Stomach smooth muscle (tissue), 2 donors: ENCODE results near the gene SYNGR2.
A peak's percentile ranks its signal among the peaks of the same experiment; 100 is the strongest.

Source experiments
- H3K27ac ChIP-seq: one replicate; pipeline ENCODE4 v1.7.0; 2013; ENCODE audit warnings: mild to moderate bottlenecking, low read length, inconsistent platforms
- H3K27me3 ChIP-seq, 2 donors: one replicate each; pipeline ENCODE4 v1.7.0; 2013; ENCODE audit warnings: low read length in 2 of 2; ENCODE audit not compliant: insufficient read depth in 2 of 2, control insufficient read depth in 1 of 2
- H3K36me3 ChIP-seq, 2 donors: one replicate each; pipeline ENCODE4 v1.7.0; 2013; ENCODE audit warnings: low read length in 2 of 2; ENCODE audit not compliant: control insufficient read depth in 2 of 2, insufficient read depth in 2 of 2
- H3K4me1 ChIP-seq: one replicate; pipeline ENCODE4 v1.7.0; 2013; ENCODE audit warnings: low read length; ENCODE audit not compliant: control insufficient read depth, insufficient read depth
- H3K4me3 ChIP-seq, 2 donors: one replicate each; pipeline ENCODE4 v1.7.0; 2013; ENCODE audit warnings: low read length in 2 of 2
- H3K9ac ChIP-seq, 2 donors: one replicate each; pipeline ENCODE4 v1.7.0; 2013; ENCODE audit warnings: low read length in 2 of 2, mild to moderate bottlenecking in 1 of 2
- H3K9me3 ChIP-seq, 2 donors: one replicate each; pipeline ENCODE4 v1.7.0; 2013; ENCODE audit warnings: low read length in 2 of 2; ENCODE audit not compliant: control insufficient read depth in 2 of 2
- donor health status: healthy.
- donor health status: Pancreatic carcinoma.

The SYNGR2 gene, protein sequence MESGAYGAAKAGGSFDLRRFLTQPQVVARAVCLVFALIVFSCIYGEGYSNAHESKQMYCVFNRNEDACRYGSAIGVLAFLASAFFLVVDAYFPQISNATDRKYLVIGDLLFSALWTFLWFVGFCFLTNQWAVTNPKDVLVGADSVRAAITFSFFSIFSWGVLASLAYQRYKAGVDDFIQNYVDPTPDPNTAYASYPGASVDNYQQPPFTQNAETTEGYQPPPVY

DNA sequence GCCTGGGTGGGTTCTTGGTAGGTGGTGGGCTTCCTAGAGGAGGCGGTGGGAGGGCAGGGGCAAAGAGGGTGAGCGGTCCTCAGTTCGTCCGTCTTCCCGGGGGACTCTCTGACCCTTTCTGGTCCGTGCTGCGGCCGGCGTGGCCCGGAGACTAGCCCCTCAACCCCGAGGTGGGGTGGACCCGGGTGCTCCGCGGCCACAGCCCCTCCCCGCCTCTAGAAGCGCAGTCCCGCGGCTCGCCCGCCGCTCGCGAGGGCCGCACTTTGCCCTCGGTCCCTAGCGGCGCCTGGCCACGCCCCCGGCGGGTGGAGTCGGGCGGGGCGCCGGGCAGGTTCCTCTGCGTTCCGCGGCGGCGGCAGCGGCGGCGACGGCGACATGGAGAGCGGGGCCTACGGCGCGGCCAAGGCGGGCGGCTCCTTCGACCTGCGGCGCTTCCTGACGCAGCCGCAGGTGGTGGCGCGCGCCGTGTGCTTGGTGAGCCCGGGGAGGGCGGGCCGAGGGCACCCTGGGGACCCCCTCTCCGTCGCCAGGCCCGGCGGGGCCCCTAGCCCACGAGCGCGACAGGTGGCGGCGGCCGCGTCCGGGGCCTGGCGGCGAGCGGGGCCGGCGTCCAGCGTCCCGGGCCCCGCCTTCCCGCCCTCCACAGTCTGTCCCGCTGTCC, at the start of gene SYNGR2:
SYNGR2 (plus strand) TSS at position 340 of the 661 bp plus-strand sequence; CDS start at position 376, 36 bp downstream.
- Histone ChIP-seq H3K27ac (peak within 1 kb of the TSS; percentile 74), H3K4me1 (peaks cover 36% of the 10 kb centered on the region), H3K4me3 (peak within 1 kb of the TSS; percentile 58 to 79), H3K9ac (peak within 1 kb of the TSS; percentile 64 to 83), H3K9me3 (no peaks in the 10 kb centered on the region), H3K27me3 (no peaks in the 10 kb centered on the region), H3K36me3 (peaks cover 0 to 2% of the 10 kb centered on the region in 2 donors)

DNA sequence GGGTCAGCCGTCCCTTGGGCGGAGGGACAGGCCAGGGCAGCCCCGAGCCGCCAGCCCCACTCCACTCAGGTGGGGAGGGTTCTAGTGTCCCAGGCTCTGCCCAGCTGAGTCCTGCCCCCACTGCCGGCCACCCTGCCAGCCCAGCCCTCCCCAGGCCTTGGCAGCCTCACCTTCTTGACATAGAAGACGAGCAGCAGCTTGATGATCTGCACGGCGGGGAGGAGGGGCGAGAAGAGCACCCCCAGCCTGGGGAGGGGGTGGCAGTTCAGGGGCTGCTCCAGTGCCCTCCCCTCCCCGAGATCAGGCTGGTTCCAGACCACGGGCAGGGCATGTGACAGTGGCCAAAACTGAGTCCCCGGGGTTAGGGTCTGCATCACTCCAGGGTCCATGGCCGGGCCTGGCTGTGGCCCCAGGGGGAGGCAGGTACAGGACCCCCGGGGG, 49.6 kb upstream of the SYNGR2 start:
- H3K27me3 ChIP-seq = peaks cover 0 to 1% of the 10 kb centered on the region in 2 donors
- H3K27ac ChIP-seq = no peak overlapping the region
- no peaks in the 10 kb centered on the region for H3K9me3 ChIP-seq
- peaks cover 18% of the 10 kb centered on the region for H3K4me1 ChIP-seq
- H3K9ac ChIP-seq = no peak overlapping the region
- H3K36me3 ChIP-seq = no peaks in the 10 kb centered on the region
- no peak overlapping the region for H3K4me3 ChIP-seq

DNA sequence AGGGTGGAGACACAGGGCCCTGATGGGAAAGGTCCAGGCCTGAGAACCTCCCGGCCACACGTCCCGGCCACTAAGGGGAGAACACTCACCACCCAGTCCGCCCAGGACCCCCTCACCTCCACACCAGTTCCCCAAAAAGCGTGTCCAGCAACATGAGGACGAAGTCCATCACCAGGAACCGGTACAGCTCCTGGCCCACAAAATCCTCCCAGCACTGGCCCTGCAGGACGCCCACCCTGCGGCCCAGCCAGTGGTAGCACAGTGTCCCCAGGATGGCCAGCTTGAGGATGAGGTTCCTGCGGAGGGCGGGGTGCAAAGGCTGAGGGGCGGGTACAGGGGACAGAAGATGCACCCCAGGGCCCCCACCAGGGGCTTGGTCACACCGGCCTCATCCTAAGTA, 47.8 kb upstream of the SYNGR2 start:
- Histone ChIP-seq H3K4me3 (no peak overlapping the region), H3K27me3 (no peaks in the 10 kb centered on the region), H3K9me3 (no peaks in the 10 kb centered on the region), H3K36me3 (no peaks in the 10 kb centered on the region), H3K9ac (no peak overlapping the region), H3K27ac (no peak overlapping the region), H3K4me1 (peaks cover 10% of the 10 kb centered on the region)

DNA sequence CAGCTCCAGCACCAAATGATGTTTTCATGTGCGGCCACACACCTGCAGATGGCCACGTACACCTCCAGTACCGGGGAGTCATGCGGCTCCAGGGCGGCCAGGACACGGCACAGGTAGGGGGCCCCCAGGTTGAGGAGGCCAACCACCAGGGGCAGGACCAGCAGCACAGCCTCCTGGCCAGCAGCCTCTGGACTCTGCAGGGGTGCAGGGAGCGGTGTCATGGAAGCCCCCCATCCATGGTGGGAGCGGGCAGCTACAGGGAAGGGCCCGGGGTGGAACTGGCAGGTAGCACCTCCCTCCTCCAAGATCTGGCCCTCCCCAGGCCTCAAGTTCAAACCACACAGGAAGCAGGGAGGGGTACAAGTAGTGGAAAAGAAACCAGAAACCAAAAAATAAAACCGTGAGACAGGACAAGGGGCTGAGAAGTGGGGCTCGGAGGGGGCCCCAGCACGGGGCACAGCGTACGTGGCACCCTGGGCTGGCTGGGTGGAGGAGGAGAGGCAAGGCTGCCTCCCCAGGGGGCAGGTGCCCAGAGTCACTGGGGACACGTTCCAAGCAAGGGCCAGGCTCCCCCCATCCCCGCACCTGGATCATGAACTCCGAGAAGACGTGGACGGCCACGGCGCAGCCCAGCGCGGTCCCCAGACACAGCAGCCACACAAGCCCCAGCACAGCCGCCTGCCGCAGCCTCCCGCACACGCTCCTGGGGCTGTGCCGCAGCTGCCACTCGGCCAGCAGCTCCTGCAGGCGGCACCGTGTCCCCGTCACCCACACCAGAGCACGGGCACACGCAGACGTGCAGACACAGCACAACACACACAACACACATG, 47.2 kb upstream of the SYNGR2 start:
- Histone ChIP-seq H3K9ac (no peak overlapping the region), H3K27ac (no peak overlapping the region), H3K9me3 (no peaks in the 10 kb centered on the region), H3K36me3 (no peaks in the 10 kb centered on the region), H3K4me3 (no peak overlapping the region), H3K27me3 (no peaks in the 10 kb centered on the region), H3K4me1 (peaks cover 10% of the 10 kb centered on the region)

DNA sequence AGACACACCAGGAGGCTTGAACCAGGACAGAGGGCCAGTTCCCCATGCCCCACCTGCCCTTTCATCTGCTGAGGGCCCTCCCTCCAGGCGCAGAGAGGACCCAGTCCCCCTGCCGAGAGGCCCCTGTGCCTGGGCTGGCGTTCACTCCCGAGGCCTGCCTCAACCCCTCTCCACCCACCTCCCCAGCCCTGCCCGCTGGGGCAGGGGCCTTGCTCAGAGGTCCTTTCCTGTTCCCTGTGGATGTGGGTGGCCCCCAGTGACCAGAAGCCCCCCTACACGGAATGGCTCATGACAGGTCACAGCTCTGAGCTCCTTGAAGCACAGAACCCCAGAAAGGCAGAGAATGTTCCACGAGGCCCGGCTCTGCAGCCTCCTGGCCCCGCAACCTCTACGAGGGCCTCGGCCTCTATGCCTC, 46.6 kb upstream of the SYNGR2 start:
- Histone ChIP-seq H3K4me3 (no peak overlapping the region), H3K27me3 (no peaks in the 10 kb centered on the region), H3K9ac (no peak overlapping the region), H3K4me1 (peaks cover 13% of the 10 kb centered on the region), H3K27ac (no peak overlapping the region), H3K9me3 (no peaks in the 10 kb centered on the region), H3K36me3 (no peaks in the 10 kb centered on the region)

DNA sequence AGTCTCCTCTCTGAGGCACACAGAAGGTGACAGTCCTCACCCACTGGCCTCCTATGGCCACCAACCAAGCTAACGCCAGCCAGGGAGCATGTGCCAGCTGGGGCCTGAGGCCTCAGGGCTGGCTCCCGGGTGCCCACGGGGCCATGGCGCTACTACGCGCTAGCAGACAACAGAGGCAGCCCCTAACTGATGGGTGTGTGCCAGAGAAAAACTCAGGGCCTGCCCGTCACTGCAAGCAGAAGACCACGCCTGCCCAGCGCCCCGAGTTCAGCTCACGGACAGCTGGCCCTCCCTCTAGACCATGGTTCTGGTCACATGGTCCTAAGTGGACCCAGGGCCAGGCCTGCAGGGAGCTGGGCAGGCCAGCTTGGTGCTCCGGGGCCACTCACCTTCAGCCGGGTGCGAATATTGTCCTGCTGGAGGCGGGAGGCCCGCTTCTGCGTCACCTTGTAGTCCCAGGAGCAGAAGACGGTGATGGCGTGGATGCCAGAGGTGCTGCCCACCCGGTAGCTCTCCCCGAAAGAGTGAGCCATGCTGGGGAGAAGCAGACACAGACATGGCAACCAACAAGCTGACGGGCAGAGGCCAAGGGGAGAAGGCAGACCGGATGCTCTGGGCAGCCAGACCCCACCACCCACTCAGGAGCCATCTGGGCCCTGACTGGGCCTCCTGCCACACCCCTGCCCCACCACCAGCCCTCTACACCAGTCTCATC, 46.0 kb upstream of the SYNGR2 start:
- Histone ChIP-seq H3K27ac (no peak overlapping the region), H3K4me1 (peaks cover 10% of the 10 kb centered on the region), H3K36me3 (no peaks in the 10 kb centered on the region), H3K9ac (no peak overlapping the region), H3K4me3 (no peak overlapping the region), H3K27me3 (peaks cover 2 to 3% of the 10 kb centered on the region in 2 donors), H3K9me3 (no peaks in the 10 kb centered on the region)

DNA sequence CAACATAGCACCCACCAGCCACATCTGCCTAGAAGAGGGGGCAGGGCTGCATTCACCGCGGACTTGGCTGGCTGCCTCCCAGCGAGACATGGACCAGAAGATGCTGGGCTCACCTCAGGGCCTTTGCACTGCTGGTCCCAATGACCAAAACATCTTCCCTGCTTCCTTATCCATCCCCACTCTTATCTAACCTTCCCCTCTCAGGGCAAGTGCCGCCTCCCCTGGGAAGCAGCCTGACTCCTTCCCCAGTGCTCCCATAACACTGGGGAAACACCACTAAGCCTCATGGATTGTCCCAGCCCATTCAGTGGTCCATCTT, 45.5 kb upstream of the SYNGR2 start:
- H3K4me1 ChIP-seq = peaks cover 8% of the 10 kb centered on the region
- H3K4me3 ChIP-seq = no peak overlapping the region
- H3K27ac ChIP-seq = no peak overlapping the region
- no peaks in the 10 kb centered on the region for H3K9me3 ChIP-seq
- no peaks in the 10 kb centered on the region for H3K36me3 ChIP-seq
- peaks cover 2 to 7% of the 10 kb centered on the region in 2 donors for H3K27me3 ChIP-seq
- H3K9ac ChIP-seq = no peak overlapping the region

DNA sequence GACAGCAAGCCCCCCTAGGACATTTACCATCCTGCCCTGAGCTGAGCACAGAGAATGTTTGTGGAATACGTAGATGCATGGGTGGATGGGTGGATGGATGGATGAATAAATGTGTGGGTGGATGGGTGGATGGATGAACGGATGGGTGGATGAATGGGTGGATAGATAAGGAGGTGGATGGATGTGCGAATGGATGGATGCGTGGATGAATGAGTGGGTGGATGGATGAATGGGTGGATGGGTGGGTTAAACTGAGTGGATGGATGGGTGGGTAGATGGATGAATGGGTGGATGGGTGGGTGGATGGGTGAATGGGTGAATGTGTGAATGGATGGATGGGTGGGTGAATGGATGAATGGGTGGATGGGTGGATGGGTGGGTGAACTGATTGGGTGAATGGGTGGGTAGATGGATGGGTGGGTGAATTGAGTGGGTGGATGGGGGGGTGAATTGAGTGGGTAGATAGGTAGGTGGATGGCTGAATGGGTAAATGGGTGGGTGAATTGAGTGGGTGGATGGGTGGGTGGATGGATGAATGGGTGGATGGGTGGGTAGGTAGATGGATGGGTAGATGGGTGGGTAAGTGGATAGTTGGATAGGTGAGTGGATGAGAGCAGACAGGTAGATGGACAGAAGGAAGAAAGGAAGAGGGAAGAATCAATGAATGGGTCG, 45.0 kb upstream of the SYNGR2 start:
- no peak overlapping the region for H3K4me3 ChIP-seq
- peaks cover 9% of the 10 kb centered on the region for H3K4me1 ChIP-seq
- no peak overlapping the region for H3K9ac ChIP-seq
- H3K27ac ChIP-seq = no peak overlapping the region
- H3K36me3 ChIP-seq = no peaks in the 10 kb centered on the region
- peaks cover 2 to 11% of the 10 kb centered on the region in 2 donors for H3K27me3 ChIP-seq
- no peaks in the 10 kb centered on the region for H3K9me3 ChIP-seq

DNA sequence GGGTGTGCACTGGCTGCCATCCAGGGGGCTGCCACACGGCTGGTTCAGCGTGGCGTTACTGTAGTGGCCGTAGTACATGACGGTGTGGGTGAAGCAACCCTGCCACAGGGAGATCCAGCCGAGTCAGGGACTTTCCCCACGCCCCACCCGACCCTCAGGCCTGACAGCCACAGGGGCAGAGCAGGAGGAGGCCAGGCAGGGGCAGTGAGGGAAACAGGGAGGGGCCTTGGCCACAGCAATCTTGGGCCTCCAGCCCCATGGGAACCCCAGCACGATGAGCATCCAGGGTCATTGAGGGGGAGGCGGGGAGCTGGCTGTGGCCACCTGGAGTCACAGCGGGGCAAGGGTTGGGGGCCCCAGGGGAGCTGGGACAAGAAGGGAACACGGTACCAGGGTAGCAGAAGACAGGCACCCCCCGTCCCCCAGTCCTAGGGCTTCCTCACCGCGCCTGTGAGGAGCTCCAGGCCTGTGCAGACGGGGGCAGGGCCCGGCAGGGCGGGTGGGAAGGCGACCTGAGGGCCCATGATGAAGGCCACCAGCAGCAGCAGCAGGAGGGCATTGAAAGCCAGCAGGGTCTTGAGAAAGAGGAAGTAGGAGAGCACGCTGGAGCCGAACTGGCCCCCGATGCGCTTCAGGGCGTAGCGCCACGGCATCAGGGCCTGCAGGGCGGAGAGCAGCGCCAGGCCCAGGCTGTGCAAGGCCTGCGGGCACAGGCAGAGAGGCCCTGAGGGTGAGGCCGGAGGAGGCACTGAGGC, 44.1 kb upstream of the SYNGR2 start:
- H3K27me3 ChIP-seq = peaks cover 4 to 14% of the 10 kb centered on the region in 2 donors
- H3K36me3 ChIP-seq = no peaks in the 10 kb centered on the region
- no peak overlapping the region for H3K27ac ChIP-seq
- H3K9me3 ChIP-seq = no peaks in the 10 kb centered on the region
- peaks cover 14% of the 10 kb centered on the region for H3K4me1 ChIP-seq
- H3K9ac ChIP-seq = no peak overlapping the region
- no peak overlapping the region for H3K4me3 ChIP-seq

DNA sequence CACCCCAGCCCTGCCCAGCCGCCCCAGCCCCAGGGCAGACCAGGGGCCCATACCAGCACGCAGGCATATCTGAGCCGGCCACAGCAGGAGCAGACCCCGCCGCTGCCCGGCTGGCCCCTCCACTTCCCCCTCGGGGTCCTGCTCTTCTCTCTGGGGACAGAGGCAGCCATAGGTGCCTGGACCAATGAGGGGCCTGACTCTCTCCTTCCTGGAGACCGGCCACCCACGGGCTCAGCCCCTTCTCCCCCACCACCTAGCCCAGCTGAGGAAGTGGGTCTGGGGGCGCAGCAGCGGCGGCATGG, 43.6 kb upstream of the SYNGR2 start:
- Histone ChIP-seq H3K4me3 (no peak overlapping the region), H3K36me3 (no peaks in the 10 kb centered on the region), H3K9me3 (no peaks in the 10 kb centered on the region), H3K27ac (no peak overlapping the region), H3K27me3 (peaks cover 6 to 16% of the 10 kb centered on the region in 2 donors), H3K4me1 (peaks cover 18% of the 10 kb centered on the region), H3K9ac (no peak overlapping the region)
